Measurements from ENCODE around the gene ITPR1. TPM values are rescaled to one million over a fixed set of nuclear protein-coding genes. Genes with fewer than 3 reads are reported as not detected.

The ITPR1 gene
- total RNA-seq, 4 donors from 2014 or later: 15.3 to 50.2 (median 28.7) TPM

GRCh38 chr3:4564928-4565586 is 71.9 kb downstream of the ITPR1 start:
- Histone ChIP-seq H3K27me3 (no peaks in the 10 kb centered on the region), H3K4me3 (no peak overlapping the region), H3K4me1 (peaks cover 0 to 6% (median 0%) of the 10 kb centered on the region in 4 donors), H3K9me3 (no peaks in the 10 kb centered on the region), H3K27ac (no peak overlapping the region), H3K36me3 (no peaks in the 10 kb centered on the region)
- no peak for DNase-seq
- intact Hi-C loops (cut with DNase I; ENCODE audit: low total_unique reads) (no loop called here), in situ Hi-C loops (cut with MboI; ENCODE audit: low pct_ligation_motif_present in 1 of 4, low pct_unique_long_range_greater_than_20kb in 1 of 4, low sequenced_read_pairs in 3 of 4) (no loop called here)
- 64 to 69% methylated on average over 4 to 5 of the region's 5 CpGs for whole genome bisulfite sequencing, 2 donors (ENCODE audit: low coverage in 1 of 2)
- no peak for TF ChIP-seq POLR2A (IDR thresholded peaks at IDR 0.05)
- TF ChIP-seq EP300 (IDR thresholded peaks at IDR 0.05; ENCODE audit: low read depth): no peak
- no peak for TF ChIP-seq POLR2AphosphoS5 (IDR thresholded peaks at IDR 0.05)
- TF ChIP-seq, protein P1, sequence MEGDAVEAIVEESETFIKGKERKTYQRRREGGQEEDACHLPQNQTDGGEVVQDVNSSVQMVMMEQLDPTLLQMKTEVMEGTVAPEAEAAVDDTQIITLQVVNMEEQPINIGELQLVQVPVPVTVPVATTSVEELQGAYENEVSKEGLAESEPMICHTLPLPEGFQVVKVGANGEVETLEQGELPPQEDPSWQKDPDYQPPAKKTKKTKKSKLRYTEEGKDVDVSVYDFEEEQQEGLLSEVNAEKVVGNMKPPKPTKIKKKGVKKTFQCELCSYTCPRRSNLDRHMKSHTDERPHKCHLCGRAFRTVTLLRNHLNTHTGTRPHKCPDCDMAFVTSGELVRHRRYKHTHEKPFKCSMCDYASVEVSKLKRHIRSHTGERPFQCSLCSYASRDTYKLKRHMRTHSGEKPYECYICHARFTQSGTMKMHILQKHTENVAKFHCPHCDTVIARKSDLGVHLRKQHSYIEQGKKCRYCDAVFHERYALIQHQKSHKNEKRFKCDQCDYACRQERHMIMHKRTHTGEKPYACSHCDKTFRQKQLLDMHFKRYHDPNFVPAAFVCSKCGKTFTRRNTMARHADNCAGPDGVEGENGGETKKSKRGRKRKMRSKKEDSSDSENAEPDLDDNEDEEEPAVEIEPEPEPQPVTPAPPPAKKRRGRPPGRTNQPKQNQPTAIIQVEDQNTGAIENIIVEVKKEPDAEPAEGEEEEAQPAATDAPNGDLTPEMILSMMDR (IDR thresholded peaks at IDR 0.05): no peak

DNA sequence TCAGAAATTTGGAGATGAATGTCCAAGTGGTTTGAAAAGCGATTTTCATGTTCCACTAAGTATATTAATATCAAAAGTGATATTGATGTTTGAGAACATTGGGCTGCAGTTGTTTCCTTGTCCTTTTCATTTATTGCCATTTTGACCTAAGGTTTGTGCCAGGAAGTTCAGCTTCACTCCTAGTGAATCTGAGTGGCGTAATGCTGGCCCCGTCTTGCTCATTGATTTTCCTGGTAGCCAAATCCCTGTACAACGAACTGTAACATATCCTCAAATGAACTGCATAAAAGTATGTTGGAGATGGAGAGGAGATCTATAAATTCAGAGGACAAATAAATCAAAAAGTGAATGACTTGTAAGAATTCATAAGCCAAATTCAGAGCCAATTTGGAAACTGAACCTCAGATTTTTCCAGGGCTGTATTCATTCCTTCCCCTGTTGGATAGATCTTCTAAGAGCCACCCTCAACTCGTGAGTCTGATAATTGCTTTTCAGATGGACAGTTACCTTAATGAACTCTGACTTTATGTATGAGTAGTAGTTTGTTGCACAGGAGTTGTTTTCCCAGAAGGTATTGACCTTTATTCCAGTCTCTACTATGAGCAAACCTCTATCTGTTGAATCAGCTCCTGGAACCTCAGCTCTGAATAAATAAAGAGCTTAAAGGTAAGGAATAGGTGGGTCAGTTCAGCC is 72.8 kb downstream of the ITPR1 start:
- Histone ChIP-seq H3K9me3 (no peaks in the 10 kb centered on the region), H3K36me3 (no peaks in the 10 kb centered on the region), H3K4me1 (peaks cover 0 to 6% (median 0%) of the 10 kb centered on the region in 4 donors), H3K27me3 (no peaks in the 10 kb centered on the region), H3K4me3 (no peak overlapping the region), H3K27ac (no peak overlapping the region)
- no peak for DNase-seq
- in situ Hi-C loops (cut with MboI; ENCODE audit: low pct_ligation_motif_present in 1 of 4, low pct_unique_long_range_greater_than_20kb in 1 of 4, low sequenced_read_pairs in 3 of 4) (no loop called here), intact Hi-C loops (cut with DNase I; ENCODE audit: low total_unique reads) (no loop called here)
- no peak for TF ChIP-seq POLR2A (IDR thresholded peaks at IDR 0.05)
- TF ChIP-seq, protein P1 (IDR thresholded peaks at IDR 0.05): no peak
- TF ChIP-seq POLR2AphosphoS5 (IDR thresholded peaks at IDR 0.05): no peak
- TF ChIP-seq EP300 (IDR thresholded peaks at IDR 0.05; ENCODE audit: low read depth): no peak
- 59 to 76% methylated on average over 5 of the region's 5 CpGs for WGBS, 2 donors (ENCODE audit: low coverage in 1 of 2)

GRCh38 chr3:4568841-4569240 is 75.7 kb downstream of the ITPR1 start:
- H3K36me3 ChIP-seq: no peaks in the 10 kb centered on the region
- H3K4me3 ChIP-seq: no peak overlapping the region
- in situ Hi-C loops (cut with MboI; ENCODE audit: low pct_ligation_motif_present in 1 of 4, low pct_unique_long_range_greater_than_20kb in 1 of 4, low sequenced_read_pairs in 3 of 4) (no loop called here), intact Hi-C loops (cut with DNase I; ENCODE audit: low total_unique reads) (no loop called here)
- no peaks in the 10 kb centered on the region for H3K4me1 ChIP-seq
- TF ChIP-seq, protein P1 (IDR thresholded peaks at IDR 0.05): no peak
- TF ChIP-seq POLR2A (IDR thresholded peaks at IDR 0.05): no peak
- no peak for TF ChIP-seq EP300 (IDR thresholded peaks at IDR 0.05; ENCODE audit: low read depth)
- TF ChIP-seq POLR2AphosphoS5 (IDR thresholded peaks at IDR 0.05): no peak
- H3K27me3 ChIP-seq: no peaks in the 10 kb centered on the region
- 70% methylated on average over 3 of the region's 3 CpGs; no CpG with 5 or more reads in 1 of the 2 donors for WGBS, 2 donors (ENCODE audit: low coverage in 1 of 2)
- no peak for DNase-seq
- H3K9me3 ChIP-seq: no peaks in the 10 kb centered on the region
- no peak overlapping the region for H3K27ac ChIP-seq

DNA sequence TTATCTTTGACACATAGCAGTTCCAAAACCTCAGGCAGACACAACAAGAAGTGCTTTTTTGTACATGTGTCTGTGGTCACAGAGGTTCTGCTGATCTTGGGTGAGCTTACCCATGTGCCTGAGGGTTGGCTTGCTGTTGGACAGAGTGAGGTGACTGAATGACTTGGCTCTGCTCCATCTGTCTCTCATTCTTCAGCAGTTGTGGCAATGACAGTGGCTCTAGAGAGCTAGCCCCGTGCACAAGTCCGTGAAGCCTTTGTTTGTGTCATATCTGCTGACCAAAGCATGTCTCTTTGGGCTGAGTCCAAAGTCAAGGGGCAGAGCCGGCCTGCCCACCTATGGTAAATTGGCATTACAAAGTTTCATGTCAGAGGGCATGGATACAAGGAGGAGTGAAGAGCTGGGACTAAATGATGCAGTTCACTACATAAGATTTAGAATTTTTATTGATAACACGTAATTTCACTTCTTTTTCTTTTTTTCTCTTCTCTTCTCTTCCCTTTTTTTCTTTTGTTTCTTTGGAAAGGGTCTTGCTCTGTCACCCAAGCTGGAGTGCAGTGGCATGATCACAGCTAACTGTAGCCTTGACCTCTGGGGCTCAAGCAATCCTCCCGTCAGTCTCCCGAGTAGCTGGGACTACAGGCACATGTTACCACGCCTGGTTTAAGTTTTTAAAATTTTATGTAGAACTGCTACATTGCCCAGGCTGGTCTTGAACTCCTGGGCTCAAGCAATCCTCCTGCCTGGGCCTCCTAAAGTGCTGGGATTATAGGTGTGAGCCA is 77.9 kb downstream of the ITPR1 start:
- H3K4me1 ChIP-seq: no peaks in the 10 kb centered on the region
- intact Hi-C loops (cut with DNase I; ENCODE audit: low total_unique reads): no loop called here
- 83 to 100% methylated on average over 4 to 7 of the region's 7 CpGs for WGBS, 2 donors (ENCODE audit: low coverage in 1 of 2)

More for the DNA sequence above, 77.9 kb downstream of the ITPR1 start:
- no peaks in the 10 kb centered on the region for H3K36me3 ChIP-seq
- no peak overlapping the region for H3K27ac ChIP-seq
- no peaks in the 10 kb centered on the region for H3K9me3 ChIP-seq
- no peak for TF ChIP-seq POLR2A (IDR thresholded peaks at IDR 0.05)
- no peak for TF ChIP-seq POLR2AphosphoS5 (IDR thresholded peaks at IDR 0.05)
- no peak for TF ChIP-seq EP300 (IDR thresholded peaks at IDR 0.05; ENCODE audit: low read depth)
- TF ChIP-seq, protein P1 (IDR thresholded peaks at IDR 0.05): no peak
- no peak for DNase-seq
- H3K27me3 ChIP-seq: no peaks in the 10 kb centered on the region
- in situ Hi-C loops (cut with MboI; ENCODE audit: low pct_ligation_motif_present in 1 of 4, low pct_unique_long_range_greater_than_20kb in 1 of 4, low sequenced_read_pairs in 3 of 4): no loop called here
- no peak overlapping the region for H3K4me3 ChIP-seq
